GM18907 (cell line): ENCODE results near the gene CREB1.
"Not testable (repeated sequence)": the region's sequence is repeated elsewhere in the genome, so short reads cannot be mapped to it uniquely, and the experiment has no call there.

Experiments used
- ATAC-seq: cut with Tn5 transposase; IDR thresholded peaks from one replicate; pipeline ENCODE4 v1.9.1; 2021; ENCODE audit warnings: mild to moderate bottlenecking, moderate library complexity; ENCODE audit not compliant: unreplicated experiment

The CREB1 gene

GRCh38 chr2:207614824-207615223, 85.1 kb downstream of the CREB1 start:
- no peak for ATAC-seq

DNA sequence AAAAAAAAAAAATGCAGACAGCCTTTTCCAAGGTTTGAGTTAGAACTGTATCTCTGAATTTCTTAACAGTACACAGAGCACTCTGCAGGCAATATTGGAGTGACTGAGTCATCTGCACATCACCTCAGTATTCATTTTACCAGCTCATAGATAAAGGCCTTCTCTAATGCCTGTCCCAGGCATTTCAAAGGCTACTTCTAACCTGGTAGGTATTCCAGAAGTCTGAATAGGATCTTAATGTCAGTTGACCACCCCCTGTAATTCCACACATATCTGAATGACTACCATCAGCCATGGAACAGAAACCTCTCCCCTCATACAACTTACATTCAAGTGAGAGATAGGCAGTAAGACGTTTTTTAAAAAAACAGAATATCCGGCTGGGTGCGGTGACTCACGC, 86.4 kb downstream of the CREB1 start:
- ATAC-seq, result no peak

- ATAC-seq, result no peak
Measured at GRCh38 chr2:207617011-207617671, 87.4 kb downstream of the CREB1 start.

GRCh38 chr2:207619764-207620203, 90.0 kb downstream of the CREB1 start:
- peak; percentile 42 for ATAC-seq

- ATAC-seq, result no peak
Measured at GRCh38 chr2:207621501-207622039, 91.8 kb downstream of the CREB1 start.

- ATAC-seq, result peak; percentile 42
Measured at GRCh38 chr2:207624185-207625013, 94.6 kb downstream of the CREB1 start.

DNA sequence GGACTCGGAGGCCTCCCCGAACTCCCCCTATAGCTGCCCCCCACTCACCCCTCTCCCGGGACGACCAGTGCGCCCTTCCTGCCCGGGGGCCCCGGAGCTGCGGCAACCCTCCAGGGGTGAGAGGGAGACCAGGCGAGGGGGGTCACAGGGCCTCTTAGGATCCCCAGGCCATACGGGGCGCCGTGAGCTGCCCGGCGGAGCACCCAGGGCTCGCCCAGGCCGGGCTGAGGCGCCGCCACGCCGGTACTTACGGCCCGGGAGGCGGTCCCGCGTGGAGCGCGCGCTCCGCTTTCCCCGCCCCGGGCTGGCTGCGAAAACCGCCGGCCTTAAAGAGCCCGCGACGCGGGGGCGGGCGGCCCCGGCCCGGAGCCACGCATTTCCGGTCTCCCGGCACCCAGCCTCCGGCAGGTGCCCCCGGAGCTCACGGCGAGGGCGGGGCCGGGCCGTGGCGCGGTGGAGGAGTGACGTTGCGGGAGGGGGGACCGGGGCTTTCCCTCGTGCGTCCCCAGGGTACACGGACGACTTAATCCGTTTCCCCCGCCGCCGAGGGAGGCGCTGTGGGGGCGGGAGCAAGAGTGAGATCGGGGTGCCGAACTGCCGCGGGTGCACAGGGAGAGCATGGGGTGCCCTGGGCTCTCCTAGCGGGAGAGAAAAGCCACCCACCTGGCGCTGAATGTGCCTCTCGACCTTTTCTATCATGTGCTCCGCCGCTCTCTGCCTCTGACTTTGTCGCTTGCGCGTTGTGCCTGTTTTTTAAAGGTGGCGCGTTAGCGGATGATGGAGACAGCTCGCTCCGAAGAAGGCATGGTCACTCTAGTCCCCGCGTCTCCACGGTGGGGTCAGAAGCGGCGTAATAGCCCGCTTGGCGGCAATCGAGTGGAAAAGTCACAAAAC, 95.5 kb downstream of the CREB1 start, which contains the start of gene METTL21A:
Gene METTL21A, minus strand, starts transcription at position 381 of the 894 bp plus-strand sequence. CDS start 1,019 bp downstream, outside the sequence.
- peak; percentile 65 for ATAC-seq

DNA sequence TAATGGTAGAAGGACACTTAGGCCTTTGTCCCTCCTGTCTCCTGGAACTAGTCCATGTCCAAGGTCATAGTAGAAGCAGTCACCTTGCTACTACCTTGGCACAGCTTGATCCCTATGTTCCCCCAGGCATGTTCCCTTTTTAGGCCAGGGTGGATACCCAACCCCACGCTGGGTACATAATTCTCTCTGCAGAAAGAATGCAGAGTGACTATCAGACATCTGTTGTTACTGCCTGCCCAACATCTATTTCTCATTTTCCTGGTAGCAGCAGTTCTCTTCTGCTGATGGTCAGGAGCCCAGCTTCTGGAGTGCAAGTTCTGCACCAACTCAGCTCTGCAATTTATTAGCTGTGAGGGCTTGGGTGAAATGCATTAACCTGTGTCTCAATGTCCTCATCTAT, 99.8 kb downstream of the CREB1 start:
- no peak for ATAC-seq

GRCh38 chr2:207630491-207630890, 100.7 kb downstream of the CREB1 start:
- no peak for ATAC-seq

- no peak for ATAC-seq
Measured at GRCh38 chr2:207632575-207633493, 103.1 kb downstream of the CREB1 start.

DNA sequence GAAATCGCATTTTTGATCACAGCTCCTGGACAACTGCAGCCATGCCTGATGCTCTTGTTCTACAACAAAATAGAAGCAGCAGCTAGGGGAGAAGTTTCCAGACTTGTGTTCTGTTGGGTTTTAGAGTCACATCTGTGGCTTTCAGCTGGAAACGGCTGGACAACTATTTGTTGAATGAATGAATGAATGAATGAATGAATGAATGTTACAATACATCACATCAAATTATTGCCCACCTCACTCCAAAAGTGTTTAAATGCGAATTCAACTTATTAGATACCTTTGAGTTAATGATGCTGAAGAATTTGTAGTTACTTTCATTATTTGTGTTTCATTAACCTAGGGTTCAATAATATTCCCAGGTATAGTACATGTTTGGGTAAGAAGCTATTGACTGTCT, 103.9 kb downstream of the CREB1 start:
- ATAC-seq, result no peak

- ATAC-seq, result no peak
Measured at GRCh38 chr2:207635468-207636200, 105.9 kb downstream of the CREB1 start.

- ATAC-seq, result not testable (repeated sequence)
Measured at GRCh38 chr2:207639288-207639687, 109.5 kb downstream of the CREB1 start.

- no peak for ATAC-seq
Measured at GRCh38 chr2:207640160-207640559, 110.4 kb downstream of the CREB1 start.

DNA sequence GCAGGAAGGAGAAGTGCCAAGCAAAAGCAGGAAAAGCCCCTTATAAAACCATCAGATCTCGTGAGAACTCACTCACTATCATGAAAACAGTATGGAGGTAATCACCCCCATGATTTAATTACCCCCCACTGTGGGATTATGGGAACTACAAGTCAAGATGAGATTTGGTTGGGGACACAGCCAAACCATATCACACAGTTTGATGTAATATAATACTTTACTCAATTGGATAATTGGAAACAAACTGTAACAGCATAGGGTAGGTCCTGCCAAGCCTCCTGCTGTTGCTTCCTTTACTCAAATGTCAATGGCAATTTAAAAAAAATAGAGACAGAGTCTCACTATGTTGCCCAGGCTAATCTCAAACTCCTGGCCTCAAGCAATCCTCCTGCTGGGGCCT, 110.9 kb downstream of the CREB1 start:
- ATAC-seq, result no peak

DNA sequence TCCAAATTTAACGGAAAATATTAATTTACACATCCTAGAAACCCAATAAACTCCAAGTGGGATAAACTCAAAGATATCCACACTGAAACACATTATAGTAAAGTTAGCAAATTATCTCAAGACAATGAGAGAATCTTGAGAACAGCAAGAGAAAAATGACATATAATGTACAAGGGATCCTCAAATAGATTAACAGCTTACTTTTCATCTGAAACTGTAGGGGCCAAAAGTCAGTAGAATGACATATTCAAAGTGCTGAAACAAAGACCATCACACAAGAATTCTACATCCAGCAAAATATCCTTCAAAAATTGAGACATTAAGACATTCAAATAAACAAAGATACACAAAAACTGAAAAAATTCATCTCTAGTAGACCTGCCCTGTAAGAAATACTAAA, 114.1 kb downstream of the CREB1 start:
- ATAC-seq, result no peak

DNA sequence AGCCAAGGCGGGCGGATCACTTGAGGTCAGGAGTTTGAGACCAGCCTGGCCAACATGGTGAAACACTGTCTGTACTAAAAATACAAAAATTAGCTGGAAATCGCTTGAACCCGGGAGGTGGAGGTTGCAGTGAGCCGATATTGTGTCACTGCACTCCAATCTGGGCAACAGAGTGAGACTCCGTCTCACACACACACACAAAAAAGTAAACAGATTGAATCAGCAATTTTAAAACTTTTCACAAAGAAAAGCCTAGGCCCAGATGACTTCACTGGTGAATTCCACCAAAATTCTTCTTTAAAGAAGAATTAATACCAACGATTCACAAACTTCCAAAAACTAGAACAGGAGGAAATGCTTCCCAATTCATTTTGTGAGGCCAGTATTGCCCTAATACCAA, 116.8 kb downstream of the CREB1 start:
- ATAC-seq, result not testable (repeated sequence)
